Skin of body (tissue), 2 donors: ENCODE measurements around the gene ECE1. TPM values are rescaled to one million over a fixed set of nuclear protein-coding genes. Genes with fewer than 3 reads are reported as not detected.

Experiments
- DNase-seq: peaks from one replicate; lab custom pipeline; 2025; lab: John Stamatoyannopoulos, UW
- total RNA-seq: library from RNA; depleted of rRNA; stranded (reverse); fragments of >200 nt; gene quantifications from one replicate; pipeline ENCODE4 v1.2.3, GENCODE V29; 2014

ECE1 gene
- total RNA-seq = 33.1 TPM

GRCh38 chr1:21289700-21290545 is at the start of gene ECE1:
TSS of gene ECE1 (minus strand) at chr1:21290463. CDS start at chr1:21290414, 49 bp downstream.
- DNase-seq = peak; percentile 15

GRCh38 chr1:21339356-21340229 is 49.3 kb upstream of the ECE1 start:
- DNase-seq = no peak

- peak; percentile 54 for DNase-seq
Measured at GRCh38 chr1:21338573-21339355, 48.5 kb upstream of the ECE1 start.

- DNase-seq = peak; percentile 42
Measured at GRCh38 chr1:21337928-21338572, 47.8 kb upstream of the ECE1 start.

GRCh38 chr1:21337454-21337927 is 47.2 kb upstream of the ECE1 start:
- no peak for DNase-seq

GRCh38 chr1:21337010-21337437 is 46.8 kb upstream of the ECE1 start:
- no peak for DNase-seq

- no peak for DNase-seq
Measured at GRCh38 chr1:21335750-21336224, 45.5 kb upstream of the ECE1 start.

GRCh38 chr1:21335088-21335691 is 44.9 kb upstream of the ECE1 start:
- DNase-seq = no peak

- DNase-seq = peak; percentile 20
Measured at GRCh38 chr1:21334214-21335087, 44.2 kb upstream of the ECE1 start.

GRCh38 chr1:21333824-21334213 is 43.6 kb upstream of the ECE1 start:
- DNase-seq = no peak

- peak; percentile 49 for DNase-seq
Measured at GRCh38 chr1:21332554-21333311, 42.5 kb upstream of the ECE1 start.

- no peak for DNase-seq
Measured at GRCh38 chr1:21331752-21332478, 41.7 kb upstream of the ECE1 start.

GRCh38 chr1:21330544-21330943 is 40.3 kb upstream of the ECE1 start:
- DNase-seq = no peak

- no peak for DNase-seq
Measured at GRCh38 chr1:21329209-21329844, 39.1 kb upstream of the ECE1 start.

- DNase-seq = no peak
Measured at GRCh38 chr1:21327566-21328323, 37.5 kb upstream of the ECE1 start.

- no peak for DNase-seq
Measured at GRCh38 chr1:21326861-21327344, 36.6 kb upstream of the ECE1 start.
